Mesothelial cell of epicardium (in vitro differentiated cells): Measurements from ENCODE around the gene GOLGA8H. TPM values are rescaled to one million over a fixed set of nuclear protein-coding genes. Genes with fewer than 3 reads are reported as not detected.
A peak's percentile ranks its signal among the peaks of the same experiment; 100 is the strongest.
"Not testable (repeated sequence)": the region's sequence is repeated elsewhere in the genome, so short reads cannot be mapped to it uniquely, and the experiment has no call there.

ENCODE experiments used
- DNase-seq, 2 experiments: peaks; one replicate each; pipeline ENCODE4 v3.0.0; 2021; ENCODE audit warnings: low spot score in 2 of 2; ENCODE audit not compliant: unreplicated experiment in 2 of 2
- H3K27ac Mint-ChIP-seq: 2 replicates; pipeline ENCODE4 v1.8.0; 2021; ENCODE audit warnings: mixed read lengths
- H3K27me3 Mint-ChIP-seq: 2 replicates; pipeline ENCODE4 v1.8.0; 2021; ENCODE audit warnings: low read depth, mixed read lengths
- H3K36me3 Mint-ChIP-seq: 2 replicates; pipeline ENCODE4 v1.8.0; 2021; ENCODE audit warnings: mixed read lengths
- H3K4me1 Mint-ChIP-seq: 2 replicates; pipeline ENCODE4 v1.8.0; 2021; ENCODE audit warnings: mixed read lengths
- H3K4me3 Mint-ChIP-seq: 2 replicates; pipeline ENCODE4 v1.8.0; 2021; ENCODE audit warnings: mild to moderate bottlenecking, moderate library complexity, mixed read lengths
- H3K9me3 Mint-ChIP-seq: 2 replicates; pipeline ENCODE4 v1.8.0; 2021; ENCODE audit warnings: mixed read lengths
- total RNA-seq: library from RNA; stranded (reverse); gene quantifications from 3 replicates; pipeline ENCODE4 v1.2.1, GENCODE V29; 2021
- TF ChIP-seq, protein P1 (sequence below): fragments of 200-600 bp; sonication (generic); IDR thresholded peaks from one replicate; pipeline ENCODE4 v1.5.0; 2021; ENCODE audit warnings: antibody characterized with exemption; ENCODE audit not compliant: unreplicated experiment

Gene GOLGA8H
- total RNA-seq, 1 donor from 2014 or later: 0.51 TPM

- Mint-ChIP-seq H3K36me3 (peaks cover 9% of the 10 kb centered on the region), H3K4me3 (no peak overlapping the region), H3K9me3 (no peaks in the 10 kb centered on the region), H3K4me1 (no peaks in the 10 kb centered on the region), H3K27me3 (no peaks in the 10 kb centered on the region), H3K27ac (no peak overlapping the region)
- TF ChIP-seq, protein P1, sequence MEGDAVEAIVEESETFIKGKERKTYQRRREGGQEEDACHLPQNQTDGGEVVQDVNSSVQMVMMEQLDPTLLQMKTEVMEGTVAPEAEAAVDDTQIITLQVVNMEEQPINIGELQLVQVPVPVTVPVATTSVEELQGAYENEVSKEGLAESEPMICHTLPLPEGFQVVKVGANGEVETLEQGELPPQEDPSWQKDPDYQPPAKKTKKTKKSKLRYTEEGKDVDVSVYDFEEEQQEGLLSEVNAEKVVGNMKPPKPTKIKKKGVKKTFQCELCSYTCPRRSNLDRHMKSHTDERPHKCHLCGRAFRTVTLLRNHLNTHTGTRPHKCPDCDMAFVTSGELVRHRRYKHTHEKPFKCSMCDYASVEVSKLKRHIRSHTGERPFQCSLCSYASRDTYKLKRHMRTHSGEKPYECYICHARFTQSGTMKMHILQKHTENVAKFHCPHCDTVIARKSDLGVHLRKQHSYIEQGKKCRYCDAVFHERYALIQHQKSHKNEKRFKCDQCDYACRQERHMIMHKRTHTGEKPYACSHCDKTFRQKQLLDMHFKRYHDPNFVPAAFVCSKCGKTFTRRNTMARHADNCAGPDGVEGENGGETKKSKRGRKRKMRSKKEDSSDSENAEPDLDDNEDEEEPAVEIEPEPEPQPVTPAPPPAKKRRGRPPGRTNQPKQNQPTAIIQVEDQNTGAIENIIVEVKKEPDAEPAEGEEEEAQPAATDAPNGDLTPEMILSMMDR: no peak
- DNase-seq: no peak
These were observed 46.4 kb downstream of the GOLGA8H start for GRCh38 chr15:30650012-30650929.

DNA sequence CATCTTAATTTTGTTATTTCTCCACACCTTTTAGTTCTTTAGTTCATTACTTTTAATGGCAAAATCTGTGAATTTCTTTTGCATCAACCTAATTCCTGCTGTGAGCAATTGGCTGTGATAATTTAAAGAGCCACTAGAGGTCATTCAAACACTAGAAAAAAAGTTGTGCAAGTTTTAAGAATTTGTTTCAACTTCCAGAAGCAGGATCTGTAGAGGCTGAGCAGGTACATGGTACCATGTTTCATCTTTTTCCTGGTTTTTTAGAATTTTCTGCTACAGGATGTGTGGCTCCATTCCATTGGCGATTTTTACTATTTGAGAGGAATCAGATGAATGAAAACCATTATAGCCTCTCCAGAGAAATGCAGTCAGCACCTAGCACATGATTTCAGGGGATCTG is 57.3 kb downstream of the GOLGA8H start:
- not testable (repeated sequence) for H3K27ac Mint-ChIP-seq, DNase-seq, H3K4me1 Mint-ChIP-seq, H3K27me3 Mint-ChIP-seq, H3K9me3 Mint-ChIP-seq, H3K4me3 Mint-ChIP-seq, H3K36me3 Mint-ChIP-seq
- TF ChIP-seq, protein P1: peak; percentile 69

Other genes with a start within 250 kb of the GOLGA8H start
- 0.33 to 1.5 TPM (median 0.99 TPM) in 3 replicates for gene CHRFAM7A, start 210.5 kb upstream of the GOLGA8H start, total RNA-seq
- 4.6 to 8.0 TPM (median 7.3 TPM) in 3 replicates for gene GOLGA8R, start 189.8 kb upstream of the GOLGA8H start, total RNA-seq
- 0.49 to 1.9 TPM (median 0.87 TPM) in 3 replicates for gene GOLGA8Q, start 52.0 kb upstream of the GOLGA8H start, total RNA-seq